ENCODE results near the gene BUD23.

GRCh38 chr7:73722785-73723184 lies 39.4 kb downstream of the BUD23 start:
- TF ChIP-seq POLR2A (IDR thresholded peaks at IDR 0.05) = no peak
- TF ChIP-seq CTCF (IDR thresholded peaks at IDR 0.05 in 8 of 11, conservative IDR thresholded peaks at IDR 0.05 in 3 of 11) = no peak
- TF ChIP-seq POLR2AphosphoS5 (IDR thresholded peaks at IDR 0.05) = no peak

Measured in spleen (tissue), 7 donors.